Loucy (cell line): ENCODE data around the gene RAB15.

Experiments used
- H2AFZ ChIP-seq: fragments of 200-600 bp; sonication (generic); 2 replicates; pipeline ENCODE4 v1.6.0; 2016; ENCODE audit warnings: antibody characterized with exemption, mild to moderate bottlenecking, low read length, moderate library complexity
- H3F3A ChIP-seq: fragments of 200-600 bp; 2 replicates; pipeline ENCODE4 v1.6.0; 2016; ENCODE audit warnings: antibody characterized with exemption, low read depth, mild to moderate bottlenecking
- H3K27me3 ChIP-seq: fragments of 200-600 bp; sonication (generic); 2 replicates; pipeline ENCODE4 v1.6.1; 2014; ENCODE audit warnings: low read length, mild to moderate bottlenecking; ENCODE audit not compliant: insufficient read depth, poor library complexity, severe bottlenecking
- H3K36me3 ChIP-seq: fragments of 200-600 bp; sonication (generic); 2 replicates; pipeline ENCODE4 v1.6.1; 2016; ENCODE audit warnings: low read length; ENCODE audit not compliant: insufficient read depth
- H3K4me1 ChIP-seq: fragments of 200-600 bp; sonication (generic); 2 replicates; pipeline ENCODE4 v1.5.1; 2014; ENCODE audit warnings: low read length, mild to moderate bottlenecking; ENCODE audit not compliant: insufficient read depth, poor library complexity, severe bottlenecking
- H3K4me2 ChIP-seq: fragments of 200-600 bp; sonication (generic); 2 replicates; pipeline ENCODE4 v1.6.0; 2014; ENCODE audit warnings: antibody characterized with exemption, low read length, low read depth, mild to moderate bottlenecking; ENCODE audit not compliant: poor library complexity, severe bottlenecking
- H3K4me3 ChIP-seq: fragments of 200-600 bp; sonication (generic); 2 replicates; pipeline ENCODE4 v1.5.1; 2014; ENCODE audit warnings: low read length, mild to moderate bottlenecking, mixed read lengths; ENCODE audit not compliant: poor library complexity, severe bottlenecking
- H3K79me2 ChIP-seq: fragments of 200-600 bp; sonication (generic); 2 replicates; pipeline ENCODE4 v1.6.1; 2014; ENCODE audit warnings: low read length; ENCODE audit not compliant: insufficient read depth
- H3K9ac ChIP-seq: fragments of 200-600 bp; sonication (generic); 2 replicates; pipeline ENCODE4 v1.6.0; 2014; ENCODE audit warnings: mild to moderate bottlenecking, low read depth, low read length, moderate library complexity; ENCODE audit not compliant: poor library complexity, severe bottlenecking
- H3K9me2 ChIP-seq: fragments of 200-600 bp; sonication (generic); replicated peaks from 2 replicates; pipeline ENCODE4 v1.6.1; 2016; ENCODE audit warnings: low read depth, low read length, mixed read lengths
- H3K9me3 ChIP-seq: fragments of 200-600 bp; sonication (generic); 2 replicates; pipeline ENCODE4 v1.6.1; 2014; ENCODE audit warnings: mild to moderate bottlenecking, antibody characterized with exemption, low read length, low read depth; ENCODE audit not compliant: insufficient read depth
- H4K20me1 ChIP-seq: fragments of 200-600 bp; sonication (generic); 2 replicates; pipeline ENCODE4 v1.6.0; 2014; ENCODE audit warnings: antibody characterized with exemption, low read length, mild to moderate bottlenecking; ENCODE audit not compliant: insufficient read depth, poor library complexity, severe bottlenecking
- CTCF ChIP-seq: fragments of 200-600 bp; sonication (generic); conservative IDR thresholded peaks from 2 replicates; pipeline ENCODE4 v1.5.1; 2014; ENCODE audit warnings: mild to moderate bottlenecking, antibody characterized with exemption, low read length
- EZH2phosphoT487 ChIP-seq: fragments of 200-600 bp; IDR thresholded peaks from 2 replicates; pipeline ENCODE4 v1.6.1; 2018; ENCODE audit warnings: antibody characterized with exemption, mild to moderate bottlenecking, moderate library complexity, borderline replicate concordance

RAB15 gene

GRCh38 chr14:64923015-64923414 is 49.1 kb downstream of the RAB15 start:
- no peak overlapping the region for H2AFZ ChIP-seq
- H3K27me3 ChIP-seq, result no peaks in the 10 kb centered on the region
- H3K4me3 ChIP-seq, result no peak overlapping the region
- H3K36me3 ChIP-seq, result no peaks in the 10 kb centered on the region
- H3K9me3 ChIP-seq, result no peaks in the 10 kb centered on the region
- no peak overlapping the region for H3K4me2 ChIP-seq
- H3F3A ChIP-seq, result peaks cover 3% of the 10 kb centered on the region; the same call in 1 of the 2 replicates
- H3K4me1 ChIP-seq, result peaks cover 24% of the 10 kb centered on the region
- no peak for TF ChIP-seq EZH2phosphoT487
- no peak for TF ChIP-seq CTCF
- H4K20me1 ChIP-seq, result no peaks in the 10 kb centered on the region
- no peaks in the 10 kb centered on the region for H3K9me2 ChIP-seq
- H3K9ac ChIP-seq, result no peak overlapping the region
- peaks cover 4% of the 10 kb centered on the region; the same call in 1 of the 2 replicates for H3K79me2 ChIP-seq

DNA sequence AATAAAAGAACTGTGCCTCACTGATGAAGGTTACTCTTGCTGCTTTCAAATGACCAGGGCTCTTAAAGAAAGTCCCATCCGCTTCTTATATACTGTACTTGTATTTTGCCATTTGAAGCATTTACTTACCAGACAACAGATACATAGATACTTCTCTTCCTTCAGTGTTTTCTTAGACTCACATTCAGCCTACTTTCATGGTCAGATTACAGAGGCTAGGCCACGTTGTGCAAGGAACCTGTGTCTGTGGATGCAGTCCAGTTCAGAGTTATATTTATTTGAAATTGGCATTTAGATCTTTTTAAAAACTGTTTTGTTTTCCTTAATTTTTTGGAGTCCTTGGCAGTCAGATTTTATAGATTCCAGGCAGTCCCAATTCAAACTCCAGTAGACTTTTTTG is 51.7 kb downstream of the RAB15 start:
- Histone ChIP-seq H4K20me1 (peaks cover 4% of the 10 kb centered on the region), H3K36me3 (no peaks in the 10 kb centered on the region), H3K4me2 (no peak overlapping the region), H3K9ac (no peak overlapping the region), H3K4me1 (peaks cover 13% of the 10 kb centered on the region), H2AFZ (no peak overlapping the region), H3K9me2 (no peaks in the 10 kb centered on the region), H3K4me3 (no peak overlapping the region), H3K9me3 (no peaks in the 10 kb centered on the region), H3K79me2 (peaks cover 30% of the 10 kb centered on the region), H3K27me3 (no peaks in the 10 kb centered on the region), H3F3A (no peaks in the 10 kb centered on the region)
- no peak for TF ChIP-seq EZH2phosphoT487

- H2AFZ ChIP-seq, result no peak overlapping the region
- no peaks in the 10 kb centered on the region for H3K9me3 ChIP-seq
- no peaks in the 10 kb centered on the region for H3K27me3 ChIP-seq
- peaks cover 11% of the 10 kb centered on the region for H4K20me1 ChIP-seq
- H3K4me1 ChIP-seq, result peaks cover 20% of the 10 kb centered on the region
- no peaks in the 10 kb centered on the region for H3F3A ChIP-seq
- TF ChIP-seq EZH2phosphoT487 (no peak), CTCF (no peak)
- no peak overlapping the region for H3K4me3 ChIP-seq
- no peaks in the 10 kb centered on the region for H3K36me3 ChIP-seq
- no peaks in the 10 kb centered on the region for H3K9me2 ChIP-seq
- no peak overlapping the region for H3K4me2 ChIP-seq
- H3K9ac ChIP-seq, result no peak overlapping the region
- peaks cover 38% of the 10 kb centered on the region for H3K79me2 ChIP-seq
Observed at GRCh38 chr14:64919618-64920017, 52.5 kb downstream of the RAB15 start.

DNA sequence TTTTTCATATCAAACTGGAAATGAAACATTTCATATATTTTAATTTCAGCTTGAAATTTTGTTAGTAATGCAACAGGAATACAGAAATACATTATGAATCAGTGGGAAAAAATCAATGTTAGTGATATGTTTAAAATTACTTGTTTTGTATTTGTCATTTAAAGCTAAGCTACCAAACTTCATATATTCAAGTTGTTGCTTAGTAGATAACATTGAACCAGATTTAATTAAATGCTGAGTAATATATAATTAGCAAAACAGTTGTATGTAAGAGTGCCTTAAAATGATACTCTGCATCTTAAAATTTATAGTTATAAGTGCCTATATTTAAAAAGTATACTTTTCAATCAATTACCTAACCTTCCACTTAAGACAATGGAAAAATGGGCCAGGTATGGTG is 52.9 kb downstream of the RAB15 start:
- TF ChIP-seq EZH2phosphoT487 (no peak), CTCF (no peak)
- Histone ChIP-seq H3K9ac (no peak overlapping the region), H4K20me1 (peaks cover 11% of the 10 kb centered on the region), H3K4me2 (no peak overlapping the region), H3K79me2 (peaks cover 41% of the 10 kb centered on the region), H3K36me3 (no peaks in the 10 kb centered on the region), H3F3A (no peaks in the 10 kb centered on the region), H3K9me3 (no peaks in the 10 kb centered on the region), H3K4me3 (no peak overlapping the region), H3K9me2 (no peaks in the 10 kb centered on the region), H2AFZ (no peak overlapping the region), H3K4me1 (peaks cover 20% of the 10 kb centered on the region), H3K27me3 (no peaks in the 10 kb centered on the region)
